Left lobe of liver (tissue), 2 donors: Measurements from ENCODE around the gene AMIGO3. TPM values are rescaled to one million over a fixed set of nuclear protein-coding genes. Genes with fewer than 3 reads are reported as not detected.
"Not testable (repeated sequence)": the region's sequence is repeated elsewhere in the genome, so short reads cannot be mapped to it uniquely, and the experiment has no call there.

ENCODE experiments used
- ATAC-seq: fragments of 200-7000 bp; cut with Tn5 transposase; one replicate; pipeline ENCODE4 v1.9.1; 2020; ENCODE audit warnings: mild to moderate bottlenecking, moderate library complexity
- DNase-seq: peaks from one replicate; pipeline ENCODE4 v3.0.0-alpha.2; 2020; ENCODE audit warnings: low spot score
- total RNA-seq: library from RNA; stranded (reverse); gene quantifications from one replicate; pipeline ENCODE4 v1.2.1, GENCODE V29; 2021
- donor health status: DM: no; HTN: no; CAD: no; lungs with moderate emphysema.
- donor health status: DM: no; HTN: yes; CAD: no.

AMIGO3 gene
- total RNA-seq, 1 donor from 2014 or later = not detected

DNA sequence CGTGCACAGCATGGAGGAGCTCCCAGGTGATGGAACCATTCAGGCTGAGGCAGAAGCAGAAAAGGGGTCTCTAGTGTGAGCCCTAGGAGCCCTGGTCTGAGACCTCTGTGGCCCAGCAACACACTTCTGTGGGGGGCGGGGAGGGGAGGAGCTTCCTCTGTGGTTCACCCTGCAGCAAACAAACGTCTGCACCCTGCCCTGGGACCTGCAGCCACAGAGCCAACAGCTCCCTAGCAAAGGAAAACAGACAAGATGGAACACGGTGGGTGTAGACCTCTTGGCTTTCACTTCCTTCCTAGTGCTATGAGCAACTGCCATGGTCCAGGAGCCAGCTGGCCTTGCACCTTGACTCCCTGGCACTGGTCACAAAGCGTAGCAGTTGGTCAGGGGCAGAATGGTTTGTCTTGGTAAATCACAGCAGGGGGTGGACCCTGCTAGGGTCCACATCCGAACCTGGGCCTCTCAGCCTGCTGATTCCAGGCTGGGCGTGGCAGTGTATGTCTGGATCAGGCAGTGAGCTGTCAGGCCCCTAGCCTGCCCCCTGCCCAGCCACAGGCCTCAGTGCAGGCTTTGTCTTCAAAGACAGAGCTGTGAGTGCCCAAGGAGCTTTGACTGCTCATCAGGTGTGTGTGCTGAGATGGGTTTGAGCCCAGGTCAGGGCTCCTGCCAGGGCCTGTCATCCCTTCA lies 6.7 kb downstream of the AMIGO3 start:
- ATAC-seq (peak; percentile 10), DNase-seq (peak; percentile 45)

DNA sequence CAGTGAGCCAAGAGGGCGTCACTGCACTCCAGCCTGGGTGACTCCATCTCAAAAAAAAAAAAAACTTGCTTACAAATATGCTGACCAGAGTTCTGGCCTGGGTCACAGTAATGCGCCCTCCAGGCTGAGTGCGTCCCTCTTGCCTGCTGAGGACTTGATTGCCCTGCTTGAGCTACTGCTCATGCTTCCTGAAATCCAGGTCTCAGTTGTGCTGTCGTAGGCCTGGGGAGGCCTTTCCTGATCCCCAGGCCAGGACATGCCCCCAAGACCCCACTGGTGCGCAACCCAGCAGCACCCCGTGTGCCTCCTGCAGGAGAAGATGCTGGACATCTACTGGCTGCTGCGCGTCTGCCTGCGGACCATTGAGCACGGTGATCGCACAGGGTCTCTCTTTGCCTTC lies 7.3 kb downstream of the AMIGO3 start:
- ATAC-seq (no peak), DNase-seq (no peak)

DNA sequence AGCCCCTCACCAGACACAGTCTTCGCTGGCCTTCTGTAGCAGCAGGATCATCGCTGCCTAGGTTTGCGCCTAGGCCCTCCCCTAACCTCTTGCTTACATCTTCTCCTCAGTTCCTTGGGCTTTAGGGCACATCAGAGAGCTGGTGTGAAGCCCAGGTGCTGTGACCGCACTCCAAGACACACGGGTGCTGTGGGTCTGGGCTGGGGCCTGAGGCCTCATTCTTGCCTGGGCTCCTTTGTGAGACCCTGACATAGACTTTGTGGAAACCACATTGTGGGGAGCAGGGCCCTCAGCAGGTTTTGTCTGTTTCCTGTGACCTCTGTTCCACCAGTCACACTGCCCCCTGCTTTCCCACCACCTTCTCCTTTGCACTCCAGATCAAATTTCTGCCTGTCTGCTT lies 8.0 kb downstream of the AMIGO3 start:
- no peak for ATAC-seq
- DNase-seq = no peak

DNA sequence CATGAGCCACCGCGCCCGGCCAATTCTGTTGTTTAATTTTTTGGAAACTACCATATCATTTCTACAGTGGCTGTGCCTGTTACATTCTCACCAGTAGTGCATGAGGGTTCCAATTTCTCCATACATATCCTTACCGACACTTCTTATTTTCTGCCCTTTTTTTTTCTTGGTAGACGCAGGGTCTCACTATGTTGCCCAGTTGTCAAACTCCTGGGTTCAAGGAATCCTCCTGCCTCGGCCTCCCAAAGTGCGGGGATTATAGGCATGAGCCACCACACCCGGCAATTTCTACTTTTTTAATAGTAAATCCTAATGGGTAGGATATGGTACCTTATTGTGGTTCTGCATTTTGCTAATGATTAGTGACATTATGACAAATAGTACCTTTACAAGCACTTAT lies 9.6 kb downstream of the AMIGO3 start:
- ATAC-seq = no peak

DNA sequence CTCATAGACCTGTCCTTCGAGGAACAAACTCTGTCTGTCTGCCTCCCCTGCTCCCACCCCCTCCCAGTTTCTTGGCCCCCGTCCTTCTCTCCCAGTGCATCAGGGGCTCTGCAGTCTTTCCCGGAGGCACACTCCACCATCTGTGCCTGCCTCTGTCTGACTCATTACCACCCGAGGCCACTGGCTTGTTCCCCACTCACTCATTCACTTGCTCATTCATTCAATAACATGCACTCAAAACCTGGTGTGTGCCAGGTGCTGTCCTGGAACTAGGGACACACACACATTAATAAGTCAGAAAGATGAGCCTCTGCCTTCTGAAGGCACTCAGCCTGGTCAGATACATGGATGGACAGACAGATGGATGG lies 12.4 kb downstream of the AMIGO3 start:
- DNase-seq (no peak), ATAC-seq (no peak)

More for the DNA sequence above, 9.6 kb downstream of the AMIGO3 start:
- no peak for DNase-seq

DNA sequence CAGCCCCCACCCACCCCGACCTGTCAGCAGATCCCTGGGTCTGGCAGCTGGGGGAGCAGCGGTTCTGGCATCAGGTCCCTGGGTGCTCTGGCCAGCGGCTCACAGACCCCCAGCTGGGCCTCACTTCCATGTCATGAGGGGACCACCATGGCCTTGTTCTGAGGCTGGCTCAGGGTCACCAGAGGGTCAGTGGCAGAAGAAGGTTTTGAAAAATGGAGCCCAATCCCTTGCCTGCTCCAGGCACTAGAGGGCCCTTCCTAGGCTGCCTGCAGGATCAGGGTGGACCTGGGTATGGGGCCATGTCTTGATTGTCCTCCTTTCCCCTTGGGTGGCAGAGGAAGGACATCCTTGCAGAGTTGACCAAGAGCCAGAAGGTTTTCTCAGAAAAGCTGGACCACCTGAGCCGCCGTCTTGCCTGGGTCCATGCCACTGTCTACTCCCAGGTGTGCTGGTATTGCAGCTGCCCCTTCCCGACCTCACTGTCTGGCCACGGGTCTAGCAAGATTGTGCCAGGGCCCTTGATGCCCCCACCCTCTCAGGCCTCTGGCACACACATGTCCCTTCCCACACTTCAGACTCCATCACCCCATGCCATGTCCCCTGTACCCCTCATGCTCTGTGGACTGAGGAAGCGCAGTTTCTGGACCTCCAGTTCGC lies 12.9 kb downstream of the AMIGO3 start:
- DNase-seq = no peak
- no peak for ATAC-seq

DNA sequence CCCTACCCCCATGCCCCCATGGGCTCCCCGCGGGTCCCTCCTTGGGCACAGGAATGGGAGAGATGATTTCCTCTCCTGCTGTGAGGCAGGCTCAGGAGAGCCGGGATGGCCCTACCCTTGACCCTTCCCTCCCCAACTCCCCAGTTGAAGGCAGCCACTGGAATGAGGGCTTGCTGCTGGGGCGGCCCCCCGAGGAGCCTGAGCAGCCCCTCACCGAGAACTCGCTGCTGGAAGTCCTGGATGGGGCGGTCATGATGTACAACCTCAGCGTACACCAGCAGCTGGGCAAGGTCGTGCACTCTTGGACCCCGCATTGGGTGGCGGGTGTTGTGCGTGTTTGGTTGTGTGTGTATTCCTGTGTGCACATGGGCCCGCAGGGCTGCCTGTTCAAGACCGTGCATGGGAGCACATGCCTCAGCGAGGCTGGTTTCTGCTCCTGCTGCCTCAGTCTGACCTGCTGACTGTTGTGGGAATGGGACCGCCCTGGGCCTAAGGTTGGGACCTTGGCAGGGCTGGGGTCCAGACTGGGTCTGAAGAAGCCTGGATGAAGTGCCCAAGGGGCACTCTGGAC lies 14.0 kb downstream of the AMIGO3 start:
- ATAC-seq = no peak
- DNase-seq = no peak

DNA sequence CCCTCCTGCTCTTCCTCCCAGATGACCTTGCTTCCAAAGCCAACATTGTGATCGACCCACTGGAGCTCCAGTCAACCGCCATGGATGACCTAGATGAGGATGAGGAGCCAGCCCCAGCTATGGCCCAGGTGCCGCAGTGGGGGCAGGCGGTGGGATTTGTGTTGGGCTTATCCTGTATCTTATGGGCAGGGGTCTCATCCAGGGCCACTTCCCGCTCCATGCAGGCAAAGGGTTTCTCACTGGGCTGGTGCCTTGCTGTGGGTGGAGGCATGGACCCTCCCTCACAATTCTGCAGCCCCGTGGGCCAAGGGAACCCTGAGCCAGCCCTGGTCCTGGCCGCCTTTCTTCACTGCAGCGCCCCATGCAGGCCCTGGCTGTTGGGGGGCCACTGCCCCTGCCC lies 14.9 kb downstream of the AMIGO3 start:
- DNase-seq = no peak
- ATAC-seq = no peak

DNA sequence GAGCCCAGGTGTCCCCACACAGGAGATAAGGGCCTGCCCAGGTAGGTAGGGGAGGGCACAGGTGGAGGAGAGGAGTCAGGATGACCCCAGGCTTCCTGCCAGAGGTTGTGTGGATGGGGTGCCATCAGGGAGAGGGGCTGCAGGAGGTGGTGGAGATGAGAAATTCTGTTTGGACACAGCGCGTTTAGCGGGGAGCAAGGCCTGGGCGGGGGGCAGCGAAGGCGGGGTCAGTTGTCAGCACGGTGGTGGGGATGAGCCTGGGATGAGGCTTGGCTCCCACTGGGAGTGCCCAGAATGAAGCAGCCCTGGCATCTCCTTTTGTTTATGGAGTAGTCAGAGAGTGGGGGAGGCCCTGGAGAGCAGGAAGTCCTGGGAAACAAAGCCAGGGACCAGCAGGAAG lies 15.5 kb downstream of the AMIGO3 start:
- ATAC-seq (no peak), DNase-seq (no peak)

DNA sequence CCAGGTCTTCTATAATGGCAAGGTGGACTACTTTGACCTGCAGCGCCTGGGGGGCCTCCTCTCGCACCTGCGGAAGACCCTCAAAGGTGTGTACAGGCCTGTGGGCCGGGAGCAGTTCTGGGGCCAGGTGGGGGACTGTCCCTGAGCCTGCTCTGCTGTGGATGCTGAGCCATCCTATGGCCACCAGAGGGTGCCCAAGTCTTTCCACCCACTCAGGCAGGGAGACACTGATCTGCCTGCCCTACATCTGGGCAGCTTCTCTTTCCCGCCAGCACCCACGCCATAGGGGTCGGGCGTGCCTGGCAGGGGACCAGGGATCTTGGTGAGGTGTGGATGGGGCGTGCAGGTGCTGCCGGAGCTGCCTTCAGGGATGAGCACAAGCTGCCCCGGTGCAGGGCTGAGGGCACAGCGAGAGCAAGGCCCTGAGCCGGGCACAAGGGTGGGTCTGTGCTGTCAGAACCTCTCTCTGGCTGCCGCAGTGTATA lies 16.0 kb downstream of the AMIGO3 start:
- DNase-seq = no peak
- peak; percentile 83 for ATAC-seq

DNA sequence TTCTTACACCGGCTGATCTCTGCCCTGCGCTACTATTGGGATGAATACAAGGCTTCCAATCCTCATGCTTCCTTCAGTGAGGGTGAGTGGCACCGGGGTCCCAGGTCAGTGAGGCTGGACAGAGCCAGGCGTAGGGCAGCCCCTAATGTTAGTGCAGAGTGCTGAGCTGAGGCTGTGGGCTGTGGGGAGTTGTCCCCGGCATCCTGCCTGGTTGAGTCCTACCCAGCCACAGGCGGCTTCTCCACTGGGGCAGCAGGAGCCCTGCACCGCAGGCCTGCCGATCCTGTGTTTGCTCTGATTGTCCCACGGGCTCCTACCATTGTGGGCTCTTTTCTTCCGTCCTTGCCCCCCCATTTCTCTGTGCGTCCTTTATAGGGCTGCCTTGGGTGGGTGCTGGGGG lies 16.8 kb downstream of the AMIGO3 start:
- ATAC-seq (no peak), DNase-seq (no peak)

DNA sequence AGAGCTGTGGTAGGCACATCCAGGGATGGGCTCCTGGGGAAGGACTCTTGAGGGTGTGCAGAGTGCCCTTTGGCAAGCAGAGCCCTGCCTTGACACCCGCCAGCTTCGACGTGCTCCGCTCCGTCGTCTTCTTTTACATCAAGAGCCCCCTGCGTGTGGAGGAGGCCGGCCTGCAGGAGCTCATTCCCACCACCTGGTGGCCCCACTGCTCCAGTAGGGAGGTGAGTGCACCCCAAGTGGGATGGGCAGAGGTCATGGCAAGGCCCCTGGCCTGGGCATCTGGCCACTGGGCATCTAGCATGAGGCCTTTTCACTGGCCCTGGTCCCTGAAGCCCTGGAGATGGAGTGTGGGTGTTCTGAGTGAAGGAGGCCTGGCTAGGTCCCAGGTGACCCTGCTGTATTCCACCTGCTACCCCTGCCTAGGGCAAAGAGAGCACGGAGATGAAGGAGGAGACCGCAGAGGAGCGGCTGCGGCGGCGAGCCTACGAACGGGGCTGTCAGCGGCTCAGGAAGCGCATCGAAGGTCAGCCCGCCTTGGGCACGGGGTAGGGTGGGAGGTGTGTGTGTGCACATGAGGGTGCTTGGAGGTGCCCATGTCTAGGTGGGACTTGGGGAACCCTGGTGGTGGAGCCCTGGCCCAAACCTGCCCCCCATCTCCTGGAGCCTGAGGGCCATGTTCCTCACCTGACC lies 18.0 kb downstream of the AMIGO3 start:
- DNase-seq (no peak), ATAC-seq (peak; percentile 51)

DNA sequence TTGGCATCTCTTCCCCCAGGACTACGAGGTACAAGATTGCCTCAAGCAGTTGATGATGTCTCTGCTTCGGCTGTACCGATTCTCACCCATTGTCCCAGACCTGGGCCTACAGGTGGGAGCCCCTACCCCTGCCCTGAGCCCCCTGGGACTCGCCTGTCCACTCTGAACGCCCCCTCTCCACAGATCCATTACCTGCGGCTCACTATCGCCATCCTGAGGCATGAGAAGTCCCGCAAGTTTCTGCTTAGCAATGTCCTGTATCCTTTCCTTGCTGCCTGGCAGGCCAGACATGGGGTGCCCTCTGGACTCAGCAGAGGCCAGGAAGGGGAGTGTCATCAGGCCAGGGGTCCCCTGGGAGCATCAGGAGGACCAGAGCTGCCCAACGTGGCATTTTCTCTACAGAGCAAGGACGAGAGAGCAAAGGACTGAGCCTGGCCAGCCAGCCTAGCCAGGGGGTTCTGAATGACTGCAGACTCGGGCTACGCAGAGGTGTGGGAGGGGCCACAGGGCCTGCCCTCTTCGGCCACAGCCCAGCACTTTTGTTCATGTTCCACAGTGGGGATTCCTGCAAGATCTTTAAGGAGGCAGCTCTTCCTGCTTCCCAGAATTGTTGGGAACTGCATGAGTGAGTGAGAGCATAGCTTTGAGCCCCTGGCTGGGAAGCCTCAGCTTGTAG lies 18.9 kb downstream of the AMIGO3 start:
- no peak for ATAC-seq
- DNase-seq = no peak

DNA sequence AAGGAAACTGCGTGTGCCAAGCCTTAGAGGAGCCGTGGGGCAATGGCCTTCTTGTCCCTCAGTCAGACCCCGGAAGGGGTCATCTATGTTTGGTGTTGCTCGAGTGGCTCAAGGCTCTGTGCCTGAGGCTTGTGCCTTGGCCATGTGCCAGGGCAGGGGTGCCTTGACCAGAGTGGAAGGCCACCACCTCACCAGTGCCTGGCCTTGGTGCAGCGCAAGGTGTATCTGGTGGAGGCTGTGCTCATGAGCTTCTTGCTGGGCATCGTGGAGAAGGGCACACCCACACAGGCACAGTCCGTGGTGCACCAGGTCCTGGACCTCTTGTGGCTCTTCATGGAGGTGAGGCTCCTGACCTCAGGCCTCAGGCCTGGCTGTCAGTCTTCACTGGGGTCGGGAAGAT lies 19.5 kb downstream of the AMIGO3 start:
- ATAC-seq (no peak), DNase-seq (no peak)

DNA sequence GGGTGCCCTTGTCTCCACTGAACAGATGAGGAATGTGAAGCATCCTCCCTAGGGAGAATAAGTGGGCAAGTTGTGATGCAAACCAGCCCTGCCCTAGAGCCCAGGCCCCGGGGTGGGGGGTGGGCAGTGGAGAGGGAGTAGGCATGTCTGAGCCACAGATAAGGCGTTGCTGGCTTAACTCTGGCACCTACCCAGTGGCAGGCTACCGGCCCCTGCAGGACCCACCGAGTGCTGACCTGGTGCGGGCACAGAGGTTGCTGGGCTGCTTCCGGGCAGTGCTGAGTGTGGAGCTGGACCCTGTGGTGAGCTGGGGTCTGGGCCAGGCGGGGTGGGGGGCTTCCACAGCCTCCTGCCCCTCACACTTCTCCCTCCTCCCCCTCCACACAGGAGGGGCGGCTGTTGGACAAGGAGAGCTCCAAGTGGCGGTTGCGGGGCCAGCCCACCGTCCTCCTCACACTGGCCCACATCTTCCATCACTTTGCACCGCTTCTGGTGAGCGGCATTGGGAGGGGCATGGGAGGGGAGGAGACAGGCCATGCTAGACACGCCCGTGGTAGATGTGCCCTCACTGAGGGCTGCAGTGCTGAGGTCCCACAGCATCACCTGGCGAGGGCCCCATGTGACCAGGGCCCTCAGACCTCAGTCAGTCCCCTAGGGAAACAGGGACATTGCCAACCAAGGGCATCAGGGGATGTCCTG lies 20.1 kb downstream of the AMIGO3 start:
- ATAC-seq (no peak), DNase-seq (no peak)

DNA sequence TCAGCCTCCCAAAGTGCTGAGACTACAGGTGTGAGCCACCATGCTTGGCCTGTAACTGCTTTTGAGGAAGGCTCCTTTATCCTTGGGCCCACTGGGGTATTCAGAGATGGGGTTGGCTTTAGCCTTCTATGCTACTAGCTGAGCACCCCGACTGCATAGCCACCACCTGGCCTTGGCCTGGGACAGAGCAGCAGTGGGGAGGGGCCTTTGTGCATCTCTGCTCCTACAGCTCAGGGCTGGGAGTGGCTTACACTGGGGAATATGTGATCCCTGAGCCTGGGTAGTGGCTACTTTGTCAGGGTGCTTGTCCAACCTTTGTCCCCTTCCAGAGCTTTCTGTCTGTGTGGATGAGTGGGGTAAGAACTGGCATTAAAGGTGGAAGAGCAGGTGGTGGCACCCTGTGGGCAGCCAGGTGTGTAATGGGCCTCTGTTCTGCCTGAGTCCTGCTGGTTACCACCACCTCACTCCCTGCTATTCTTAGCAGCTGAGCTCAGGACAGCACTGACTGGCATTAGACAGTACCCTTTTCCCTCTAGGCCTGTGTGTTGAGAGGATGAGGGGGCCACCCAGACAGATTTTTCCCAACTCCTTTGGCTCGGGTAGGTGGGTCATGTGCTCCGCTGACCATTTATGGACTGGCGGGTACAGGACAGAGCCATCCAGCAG lies 24.0 kb downstream of the AMIGO3 start:
- peak; percentile 36 for ATAC-seq

DNA sequence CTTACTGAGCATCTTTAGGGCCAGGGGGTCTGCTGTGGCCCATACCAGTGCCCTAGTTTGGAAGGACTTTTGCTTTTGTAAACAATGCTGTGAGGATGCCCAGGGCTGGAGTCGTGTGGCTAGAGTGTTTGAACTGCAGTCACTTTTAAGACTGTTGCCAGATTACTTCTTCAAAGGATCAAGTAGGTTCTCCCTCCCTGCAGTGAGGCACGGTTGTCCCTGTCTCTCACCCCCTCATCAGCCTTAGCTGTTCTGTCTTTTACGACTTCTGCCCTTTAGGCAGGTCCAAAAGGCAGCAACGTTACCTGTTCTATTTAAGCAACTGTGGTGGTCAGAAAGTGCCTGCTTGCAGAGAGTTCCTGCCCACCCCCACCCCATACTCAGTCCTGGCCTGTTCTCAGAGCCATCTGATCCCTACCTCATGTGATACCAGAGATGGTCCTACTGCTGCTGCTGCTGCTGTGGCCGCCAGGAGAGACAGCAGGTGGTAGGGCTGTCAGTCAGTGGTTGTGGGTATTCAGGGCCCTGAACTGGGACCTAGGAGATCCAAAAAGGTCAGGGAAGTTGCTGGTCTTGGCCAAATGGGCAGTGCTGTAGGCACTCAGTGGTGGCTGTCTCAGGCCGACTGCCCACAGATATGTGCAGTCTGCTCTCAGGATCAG lies 24.9 kb downstream of the AMIGO3 start:
- not testable (repeated sequence) for ATAC-seq, DNase-seq

More for the DNA sequence above, 24.0 kb downstream of the AMIGO3 start:
- DNase-seq = not testable (repeated sequence)

DNA sequence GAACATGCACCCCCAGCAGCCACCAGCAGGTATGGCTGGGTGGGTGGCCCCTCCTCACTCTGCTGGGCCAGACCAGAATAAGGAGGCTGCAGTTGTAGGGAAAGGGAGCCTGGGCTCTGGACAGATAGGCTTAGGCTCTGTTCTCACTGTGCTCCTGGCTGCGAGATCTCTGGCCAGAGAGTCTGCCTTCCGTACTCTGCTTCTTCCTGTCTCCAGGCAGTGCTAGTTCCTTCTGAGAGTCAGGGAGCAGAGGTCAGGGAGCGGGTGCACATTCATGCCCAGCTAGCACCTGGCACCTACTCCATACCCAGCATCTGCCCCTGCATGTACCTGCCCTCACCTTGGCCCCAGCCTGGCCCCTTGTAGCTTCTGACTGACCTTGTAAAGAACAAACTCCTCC lies 28.0 kb downstream of the AMIGO3 start:
- DNase-seq, ATAC-seq: not testable (repeated sequence)

DNA sequence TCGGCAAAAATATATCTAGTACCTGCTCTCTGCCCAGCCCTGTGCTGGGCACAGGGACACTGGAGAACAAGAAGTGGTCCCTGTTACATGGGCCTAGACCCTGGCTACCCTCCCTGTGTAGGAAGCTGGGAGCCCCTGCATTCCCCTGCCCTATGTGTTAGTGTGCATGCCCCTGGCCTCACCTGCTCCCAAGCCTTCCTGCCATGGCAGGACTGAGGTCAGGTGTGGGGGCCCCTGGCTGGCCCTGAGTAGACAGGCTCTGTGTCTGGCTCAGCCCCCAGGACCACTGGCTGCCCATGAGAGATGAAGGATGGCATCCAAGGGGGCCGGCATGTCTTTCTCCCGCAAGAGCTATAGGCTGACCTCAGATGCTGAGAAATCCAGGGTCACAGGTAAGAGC lies 28.6 kb downstream of the AMIGO3 start:
- not testable (repeated sequence) for DNase-seq, ATAC-seq
